ENCODE results near the gene ZNF664. TPM values are rescaled to one million over a fixed set of nuclear protein-coding genes. Genes with fewer than 3 reads are reported as not detected.

The ZNF664 gene
- total and polyA plus RNA-seq, 2 of the 13 experiments (the other 11 are each of a cell fraction or from before 2014, with no cell fraction given), result 43.9 to 56.5 TPM

- no peak for TF ChIP-seq HIVEP1 (CRISPR knock-in tag; IDR thresholded peaks at IDR 0.05)
Observed at GRCh38 chr12:124025661-124026060, 52.6 kb downstream of the ZNF664 start (continued).

- CTCF ChIA-PET (ENCODE audit: low intra/inter-chr PET ratio, low total read pairs), result no interaction called here
- H3K79me2 ChIP-seq (ENCODE audit: insufficient read depth, low read length), result no peaks in the 10 kb centered on the region
- H3K4me2 ChIP-seq (ENCODE audit: low read depth, low read length), result no peak overlapping the region
- ATAC-seq, result no peak
- intact Hi-C loops (cut with micrococcal nuclease; ENCODE audit: unreplicated experiment), result no loop called here
- no peak for FAIRE-seq
- H3K9me3 ChIP-seq (ENCODE audit: low read length), result no peaks in the 10 kb centered on the region
- POLR2A ChIA-PET, result no interaction called here
- no peak overlapping the region for H3K9ac ChIP-seq (ENCODE audit: insufficient read depth, low read depth, low read length)
- H3K36me3 ChIP-seq (replicated peaks in 1 of 2; ENCODE audit: control insufficient read depth in 1 of 2, insufficient read depth in 2 of 2, low read length in 2 of 2), result no peaks in the 10 kb centered on the region
- no peaks in the 10 kb centered on the region; a peak in 1 of 5 replicates for H3K27me3 ChIP-seq (ENCODE audit: control insufficient read depth in 1 of 2, insufficient read depth in 2 of 2, low read length in 2 of 2)
- WGBS (ENCODE audit: low lambda C conversion rate), result 51% methylated on average over 11 of the region's 14 CpGs
- BruUV-seq (replicated peaks), result no TSS peak
- no peaks in the 10 kb centered on the region for H3K4me1 ChIP-seq (ENCODE audit: insufficient read depth, low read length)
- no peak overlapping the region for H3K4me3 ChIP-seq (replicated peaks in 1 of 3; ENCODE audit: insufficient read depth in 1 of 3, low read depth in 2 of 3, low read length in 3 of 3)
- no peak for DNase-seq (ENCODE audit: low spot score)
- in situ Hi-C loops (cut with HindIII; ENCODE audit: extremely low pct_ligation_motif_present, low pct_unique_long_range_greater_than_20kb), result no loop called here
- TF ChIP-seq PCBP1 (IDR thresholded peaks at IDR 0.05; ENCODE audit: borderline replicate concordance, low read depth, low read length), result no peak
- H2AFZ ChIP-seq (ENCODE audit: low read length), result no peak overlapping the region
- H3K27ac ChIP-seq (ENCODE audit: extremely low read length, insufficient read depth, low read length), result no peak overlapping the region
- no peaks in the 10 kb centered on the region for H4K20me1 ChIP-seq (ENCODE audit: insufficient read depth, low read length)
Observed at GRCh38 chr12:124026755-124027745, 54.0 kb downstream of the ZNF664 start.

- no peak for DNase-seq (ENCODE audit: low spot score)
- ATAC-seq, result no peak
- Histone ChIP-seq H3K4me3 (replicated peaks in 1 of 3; ENCODE audit: insufficient read depth in 1 of 3, low read depth in 2 of 3, low read length in 3 of 3) (no peak overlapping the region), H3K36me3 (replicated peaks in 1 of 2; ENCODE audit: control insufficient read depth in 1 of 2, insufficient read depth in 2 of 2, low read length in 2 of 2) (no peaks in the 10 kb centered on the region), H3K9ac (ENCODE audit: insufficient read depth, low read depth, low read length) (no peak overlapping the region), H3K9me3 (ENCODE audit: low read length) (no peaks in the 10 kb centered on the region), H3K27me3 (ENCODE audit: control insufficient read depth in 1 of 2, insufficient read depth in 2 of 2, low read length in 2 of 2) (no peaks in the 10 kb centered on the region; a peak in 1 of 5 replicates), H4K20me1 (ENCODE audit: insufficient read depth, low read length) (no peaks in the 10 kb centered on the region), H3K27ac (ENCODE audit: extremely low read length, insufficient read depth, low read length) (no peak overlapping the region), H3K4me1 (ENCODE audit: insufficient read depth, low read length) (no peaks in the 10 kb centered on the region), H3K4me2 (ENCODE audit: low read depth, low read length) (no peak overlapping the region), H3K79me2 (ENCODE audit: insufficient read depth, low read length) (no peaks in the 10 kb centered on the region), H2AFZ (ENCODE audit: low read length) (no peak overlapping the region)
- no TSS peak for BruUV-seq (replicated peaks)
- TF ChIP-seq SRSF1 (optimal IDR thresholded peaks at IDR 0.05; ENCODE audit: low read depth, low read length) (no peak), ZNF768 (CRISPR knock-in tag; IDR thresholded peaks at IDR 0.05) (peak; percentile 83)
- intact Hi-C loops (cut with micrococcal nuclease; ENCODE audit: unreplicated experiment) (no loop called here), in situ Hi-C loops (cut with HindIII; ENCODE audit: extremely low pct_ligation_motif_present, low pct_unique_long_range_greater_than_20kb) (no loop called here)
- FAIRE-seq, result no peak
- ChIA-PET POLR2A (no interaction called here), CTCF (ENCODE audit: low intra/inter-chr PET ratio, low total read pairs) (no interaction called here)
- WGBS (ENCODE audit: low lambda C conversion rate), result 36% methylated on average over 10 of the region's 18 CpGs
Observed at GRCh38 chr12:124027753-124028554, 54.9 kb downstream of the ZNF664 start.
